Kidney glomerular epithelial cell (primary cell): ENCODE measurements around the gene EHD4.
A peak's percentile ranks its signal among the peaks of the same experiment; 100 is the strongest.

Experiments
- DNase-seq: peaks from one replicate; lab custom pipeline; 2025; lab: John Stamatoyannopoulos, UW

Gene EHD4

GRCh38 chr15:41972253-41973242, at the start of gene EHD4:
TSS of gene EHD4 (minus strand) at chr15:41972557. CDS start at chr15:41972494, 63 bp downstream.
- DNase-seq: peak; percentile 99

DNA sequence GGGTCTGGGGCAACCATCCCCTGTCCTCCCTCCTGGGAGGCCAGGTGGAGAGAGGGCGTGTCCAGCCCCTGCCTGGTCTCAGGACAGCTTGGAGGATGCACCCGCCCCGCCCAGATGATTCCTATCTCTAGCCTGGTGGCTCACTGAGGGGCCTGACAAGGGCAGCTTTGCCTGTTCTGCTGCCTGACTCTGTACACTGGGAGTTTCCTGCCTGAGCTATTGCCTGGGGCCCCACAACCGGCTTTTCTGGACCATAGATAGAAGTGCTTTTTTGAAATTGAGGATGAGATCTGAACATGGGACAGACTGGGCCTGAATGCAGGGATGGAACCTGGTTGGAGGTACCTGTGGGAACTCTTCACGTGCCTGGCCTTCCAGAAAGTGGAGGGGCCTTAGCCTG, 49.2 kb upstream of the EHD4 start:
- DNase-seq: no peak

DNA sequence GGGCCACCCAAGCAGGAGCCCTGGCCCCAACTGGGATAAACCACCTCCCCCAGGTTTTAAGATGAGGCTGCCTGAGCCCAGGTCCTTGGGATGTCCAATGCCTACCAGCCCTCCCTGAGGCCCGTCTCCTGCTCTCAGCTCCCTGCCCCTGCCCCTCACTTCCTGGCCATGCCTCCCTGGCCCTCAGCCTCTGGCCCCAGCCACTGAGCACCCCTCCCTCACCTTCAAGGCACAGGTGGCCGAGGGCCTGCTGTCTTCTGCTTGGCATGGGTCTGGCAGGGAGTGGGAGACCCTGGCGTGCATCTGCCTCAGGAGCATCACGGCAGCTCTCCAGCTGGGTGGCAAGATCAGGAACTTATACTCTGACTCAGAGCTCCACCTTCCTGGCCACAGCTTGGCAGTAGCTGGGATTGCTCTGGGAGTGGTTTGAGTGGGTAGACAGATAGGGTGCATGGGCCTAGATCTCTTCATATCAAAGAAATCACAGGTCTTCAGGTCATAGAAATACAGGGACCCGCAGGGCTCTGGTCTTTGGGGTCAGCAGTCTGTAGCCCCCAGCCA, 48.4 kb upstream of the EHD4 start, which contains the start of gene PLA2G4E:
Gene PLA2G4E (minus strand): TSS at position 330 of the 561 bp plus-strand sequence. CDS start 12 bp downstream, at position 318.
- DNase-seq: no peak

DNA sequence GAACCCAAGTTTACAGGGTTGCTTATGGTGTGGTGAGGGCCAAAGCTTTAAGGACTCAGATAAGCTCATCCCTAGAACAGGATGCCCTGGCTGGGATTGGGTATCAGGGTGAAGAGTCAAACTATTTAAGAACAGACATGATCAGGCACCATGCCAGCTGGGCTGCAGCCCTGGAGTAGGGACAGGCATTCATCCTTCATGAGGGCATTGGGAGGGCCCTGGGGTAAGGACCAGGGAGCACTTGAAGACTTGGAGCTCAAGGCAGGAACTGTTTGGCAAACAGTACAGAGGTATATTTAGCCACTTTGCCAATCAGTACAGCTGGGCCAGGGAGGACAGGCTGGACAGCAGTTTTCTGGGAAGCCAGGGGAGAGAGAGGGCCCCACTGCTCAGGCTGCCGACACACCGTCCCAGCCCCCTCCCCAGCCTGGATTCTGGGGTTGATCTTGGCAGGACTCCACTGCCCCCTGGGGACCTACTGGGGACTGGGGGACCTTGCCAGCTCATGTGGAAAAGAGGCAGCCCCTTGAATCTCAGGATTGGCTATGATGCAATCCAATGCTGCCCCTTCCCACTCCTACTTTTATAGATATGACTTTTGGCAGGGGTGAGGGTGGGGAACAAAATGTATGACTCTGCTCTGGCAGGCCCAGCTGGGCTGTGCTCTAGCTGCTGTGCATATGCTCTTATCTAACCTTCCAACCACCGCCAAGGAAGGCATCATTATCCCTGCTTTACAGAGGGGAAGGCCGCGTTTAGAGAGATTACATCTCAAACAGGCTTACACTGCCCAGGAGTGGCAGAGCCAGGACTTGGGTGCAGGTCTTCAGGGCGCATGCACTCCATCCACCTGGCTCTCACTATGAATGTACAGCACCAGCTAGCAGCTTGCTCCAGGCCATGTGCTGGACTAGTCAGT, 46.2 kb upstream of the EHD4 start:
- DNase-seq: no peak

DNA sequence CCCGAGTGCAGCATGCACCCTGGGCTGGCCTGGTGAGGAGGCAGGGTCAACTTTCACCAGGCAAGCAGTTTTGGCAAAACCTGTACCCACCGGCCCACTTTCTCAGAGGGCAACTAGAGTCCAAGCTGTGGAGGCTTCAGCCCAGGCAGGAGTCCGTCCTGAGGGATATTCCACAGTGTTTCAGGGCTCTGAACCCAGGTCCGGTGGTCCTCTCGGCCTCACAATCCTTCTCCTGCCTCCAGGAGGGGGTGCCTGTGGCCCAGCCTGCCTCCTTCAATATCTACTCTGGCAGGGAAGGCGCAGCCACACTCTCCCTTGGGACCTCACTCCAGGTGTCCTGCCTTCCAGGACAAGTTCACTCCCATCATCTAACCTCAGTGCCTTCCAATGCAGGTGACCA, 44.6 kb upstream of the EHD4 start:
- no peak for DNase-seq

- DNase-seq: no peak
Observed at GRCh38 chr15:42014406-42014805, 42.0 kb upstream of the EHD4 start.

DNA sequence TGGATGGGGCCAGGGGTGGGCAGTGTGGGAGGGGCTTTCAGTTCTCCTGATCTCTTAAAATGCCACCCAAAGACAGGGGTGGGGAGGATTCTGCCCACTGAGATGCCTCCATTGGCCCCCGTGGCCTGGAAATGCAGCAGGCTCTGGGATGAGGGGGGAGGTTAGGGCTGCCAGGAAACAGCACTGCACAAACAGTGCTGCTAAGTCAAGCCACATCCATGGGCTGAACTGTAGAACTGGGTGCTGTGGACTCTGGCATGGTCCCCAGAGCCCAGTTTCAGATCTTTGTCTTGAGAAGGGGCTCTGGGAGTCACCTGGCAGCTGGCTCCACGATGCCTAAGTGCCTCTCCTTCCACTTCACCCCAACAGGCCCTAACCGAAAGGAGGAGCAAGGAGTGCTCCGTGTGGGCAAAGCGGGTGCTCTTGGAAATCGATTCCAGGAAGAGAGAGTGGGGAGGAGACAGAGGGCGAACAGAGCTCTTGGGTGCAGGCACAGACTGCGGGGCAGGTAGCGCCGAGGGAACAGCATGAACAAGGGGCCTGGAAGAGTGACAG, 40.6 kb upstream of the EHD4 start:
- no peak for DNase-seq

GRCh38 chr15:42012241-42012640, 39.9 kb upstream of the EHD4 start:
- DNase-seq: no peak

- DNase-seq: no peak
Observed at GRCh38 chr15:42011074-42011473, 38.7 kb upstream of the EHD4 start.

GRCh38 chr15:42010434-42010833, 38.1 kb upstream of the EHD4 start:
- DNase-seq: no peak

- DNase-seq: no peak
Observed at GRCh38 chr15:42009474-42009873, 37.1 kb upstream of the EHD4 start.

DNA sequence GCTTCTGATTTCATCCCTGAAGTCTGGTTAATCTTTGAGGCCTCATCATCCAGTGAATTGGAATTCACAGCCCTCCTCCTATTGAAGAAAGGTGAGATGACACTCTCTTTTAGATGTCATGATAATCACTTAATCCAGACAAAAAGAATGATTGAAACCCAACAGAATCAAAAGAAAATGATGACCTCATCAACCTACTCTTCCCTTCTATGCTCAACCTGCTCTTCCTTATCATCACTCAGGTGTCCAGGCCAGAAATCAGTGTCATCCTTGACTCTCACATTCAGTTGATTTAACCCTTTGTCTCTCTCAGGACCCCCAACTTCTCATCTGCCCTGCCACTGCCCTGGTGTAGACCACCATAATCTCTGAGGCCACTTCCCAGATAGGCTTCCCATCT, 36.7 kb upstream of the EHD4 start:
- no peak for DNase-seq

- no peak for DNase-seq
Observed at GRCh38 chr15:42007386-42007785, 35.0 kb upstream of the EHD4 start.

- no peak for DNase-seq
Observed at GRCh38 chr15:42002333-42002732, 30.0 kb upstream of the EHD4 start.

DNA sequence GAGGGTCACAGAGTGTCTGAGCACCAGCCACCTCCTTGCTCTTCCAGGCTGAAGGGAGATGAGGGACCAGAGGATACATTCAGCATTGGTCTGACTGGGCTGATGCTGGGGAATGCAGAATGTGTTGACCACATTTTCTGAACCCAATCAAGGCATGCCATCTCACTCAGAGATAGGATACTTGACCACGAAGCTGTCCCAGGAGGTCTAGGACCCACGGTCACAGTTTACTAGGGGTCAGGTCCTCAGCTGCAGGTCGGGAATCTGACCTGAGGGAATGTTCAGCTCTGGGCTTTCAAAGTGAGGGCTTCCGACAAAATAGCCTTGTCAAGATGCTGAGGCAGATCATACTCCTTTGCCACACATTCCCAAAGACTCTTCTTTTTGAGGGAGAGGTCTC, 28.9 kb upstream of the EHD4 start:
- no peak for DNase-seq

DNA sequence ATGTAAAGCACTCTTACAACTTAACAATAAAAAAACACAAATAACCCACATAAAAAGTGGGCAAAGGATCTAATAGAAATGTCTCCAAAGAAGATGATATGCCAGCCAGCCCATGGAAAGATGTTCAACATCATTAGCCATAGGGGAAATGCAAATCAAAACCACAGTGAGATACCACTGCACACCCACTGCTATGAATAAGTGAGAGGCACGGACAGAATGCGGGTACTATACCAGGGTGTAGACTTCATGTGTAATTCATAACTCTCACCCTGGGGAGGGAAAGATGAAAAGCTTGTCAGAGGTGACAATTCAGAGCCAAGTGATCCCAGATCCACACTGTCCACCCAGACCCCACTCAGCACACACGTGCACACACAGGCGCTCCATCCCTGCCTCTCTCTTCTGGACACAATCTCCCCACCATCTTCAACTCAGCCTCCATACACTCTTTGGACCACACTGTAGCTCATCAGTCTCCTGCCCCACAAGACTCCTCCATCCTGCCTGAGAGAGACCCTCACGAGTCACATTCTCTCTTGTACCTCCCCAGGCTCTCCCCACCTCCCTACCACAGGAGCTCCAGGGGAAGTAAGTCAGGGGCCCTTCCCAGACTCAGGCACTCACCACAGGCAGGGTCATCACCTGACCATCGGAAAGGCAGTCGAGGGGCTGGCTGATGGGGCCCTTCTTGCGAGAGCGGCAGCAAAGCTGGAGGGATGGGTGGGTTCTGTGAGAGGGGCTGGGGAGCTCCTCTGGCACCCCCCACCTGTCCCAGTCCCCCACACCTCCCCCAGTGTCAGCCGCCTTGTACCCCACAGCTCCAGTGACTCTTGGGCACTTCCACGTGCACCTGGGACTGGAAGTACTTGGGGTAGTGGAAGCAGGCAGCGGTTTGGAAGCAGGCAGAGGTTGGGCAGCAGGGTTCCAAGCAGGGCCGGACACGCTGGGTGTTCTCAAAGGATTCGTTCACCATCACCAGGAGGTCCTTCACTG, 27.2 kb upstream of the EHD4 start:
- DNase-seq: no peak

- DNase-seq: no peak
Observed at GRCh38 chr15:41997845-41998244, 25.5 kb upstream of the EHD4 start.

DNA sequence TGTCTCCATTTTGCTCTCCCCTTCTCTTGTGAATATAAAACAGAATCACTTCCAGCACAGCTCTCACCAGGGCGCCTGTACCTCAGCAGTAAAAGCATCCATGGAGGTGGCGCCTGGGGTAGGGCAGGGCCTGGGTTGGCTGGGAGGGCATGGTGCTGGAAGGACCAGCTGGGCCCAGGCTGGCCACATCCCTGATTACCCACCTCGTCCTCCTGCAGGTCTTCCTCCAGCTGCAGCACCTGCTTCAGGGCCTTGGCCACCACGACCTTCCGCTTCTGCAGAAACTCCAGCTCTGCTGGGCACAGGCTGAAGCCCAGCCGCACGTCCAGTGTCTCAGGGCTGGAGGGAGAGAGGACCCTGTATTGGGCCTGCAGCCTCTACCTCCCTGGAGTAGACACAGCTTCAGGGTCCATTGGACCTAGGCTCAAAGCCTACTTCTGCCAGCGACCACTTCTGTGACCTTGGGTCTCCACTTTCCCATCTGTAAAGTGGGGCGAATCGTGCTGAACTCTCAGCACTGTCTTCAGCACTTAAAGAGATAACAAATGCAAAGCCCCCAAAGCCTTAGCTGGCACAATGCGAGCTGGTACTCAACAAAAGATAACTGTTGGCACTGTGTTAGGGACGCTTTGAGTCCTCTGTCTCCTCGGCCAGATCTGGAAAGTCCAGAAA, 24.7 kb upstream of the EHD4 start:
- no peak for DNase-seq

DNA sequence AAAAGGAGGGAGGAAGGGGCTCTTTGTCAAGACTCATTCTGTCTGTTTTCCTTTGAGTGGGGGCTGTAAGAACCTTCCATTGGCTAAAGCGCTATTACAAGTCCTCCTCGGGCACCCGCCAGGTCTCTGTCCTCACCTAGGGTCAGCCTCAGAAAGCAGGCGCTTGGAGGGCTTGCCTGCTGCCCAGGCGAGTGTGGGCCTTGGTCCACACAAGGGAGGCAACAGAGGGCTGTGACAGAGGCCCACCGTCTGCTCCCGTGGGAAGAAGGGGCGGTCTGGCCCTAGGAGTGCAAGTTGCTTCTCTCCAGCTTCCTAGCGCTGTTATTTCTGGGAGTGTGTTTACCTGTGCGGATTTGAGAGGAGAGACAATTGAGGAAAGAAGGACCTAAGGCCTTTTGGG, 24.0 kb upstream of the EHD4 start:
- DNase-seq: no peak

DNA sequence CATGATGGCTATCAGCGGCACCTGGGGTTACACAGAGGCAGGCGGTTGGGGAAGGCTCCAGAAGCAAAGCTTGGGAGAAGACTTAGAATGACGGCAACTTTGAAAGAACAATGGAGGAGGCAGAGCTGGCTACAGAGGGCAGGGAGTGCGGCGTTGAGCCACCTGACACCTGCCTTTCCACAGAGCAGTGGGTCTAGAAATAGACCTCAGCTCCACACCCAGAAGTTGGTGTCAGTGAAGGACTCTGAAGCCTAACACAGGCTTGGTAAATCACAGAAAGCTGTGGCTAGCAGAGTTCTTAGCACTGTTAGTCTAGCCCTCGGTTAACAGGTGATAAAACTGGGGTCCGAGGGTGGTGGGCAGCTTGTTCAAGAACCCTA, 23.1 kb upstream of the EHD4 start:
- no peak for DNase-seq
